ENCODE results near the gene ENTREP1. TPM values are rescaled to one million over a fixed set of nuclear protein-coding genes. Genes with fewer than 3 reads are reported as not detected.
"Not testable (repeated sequence)": the region's sequence is repeated elsewhere in the genome, so short reads cannot be mapped to it uniquely, and the experiment has no call there.

The ENTREP1 gene
- total RNA-seq, 2 experiments from 2014 or later: not detected

GRCh38 chr9:69432623-69433022 lies 107.6 kb downstream of the ENTREP1 start:
- ChIA-PET CTCF (ENCODE audit: unreplicated experiment) (no interaction called here), POLR2A (interaction anchor here (0.5 kb wide), 1 partner anchor 958 kb away, joined by 4 read pairs; no protein-coding TSS in a partner anchor)
- H3K9me2 ChIP-seq (ENCODE audit: insufficient read depth, low read length): no peaks in the 10 kb centered on the region
- H3K4me3 ChIP-seq (ENCODE audit: low read depth, low read length, poor library complexity, severe bottlenecking): no peak overlapping the region
- H3K4me1 ChIP-seq (ENCODE audit: insufficient read depth, low read length, poor library complexity, severe bottlenecking): no peaks in the 10 kb centered on the region
- no TSS peak for BruUV-seq (replicated peaks)
- H2AFZ ChIP-seq (ENCODE audit: low read length): no peak overlapping the region
- H4K20me1 ChIP-seq (ENCODE audit: insufficient read depth, low read length): no peaks in the 10 kb centered on the region
- no peak for TF ChIP-seq EZH2phosphoT487 (IDR thresholded peaks at IDR 0.05; ENCODE audit: borderline replicate concordance, low read depth, low read length)
- TF ChIP-seq CTCF (conservative IDR thresholded peaks at IDR 0.05; ENCODE audit: low read length): no peak
- no peaks in the 10 kb centered on the region for H3K79me2 ChIP-seq (ENCODE audit: insufficient read depth, low read depth, low read length)
- H3K36me3 ChIP-seq (ENCODE audit: insufficient read depth, low read length): no peaks in the 10 kb centered on the region
- H3K27ac ChIP-seq (ENCODE audit: low read depth, low read length, poor library complexity, severe bottlenecking): no peak overlapping the region
- DNase-seq (ENCODE audit: low spot score): no peak
- no peaks in the 10 kb centered on the region for H3K9me3 ChIP-seq (ENCODE audit: low read length)
- no peak overlapping the region for H3K4me2 ChIP-seq (ENCODE audit: low read length)
- intact Hi-C loops (cut with micrococcal nuclease; ENCODE audit: unreplicated experiment): no loop called here

GRCh38 chr9:69433392-69433791 lies 108.4 kb downstream of the ENTREP1 start:
- intact Hi-C loops (cut with micrococcal nuclease; ENCODE audit: unreplicated experiment): no loop called here
- no peak for TF ChIP-seq EZH2phosphoT487 (IDR thresholded peaks at IDR 0.05; ENCODE audit: borderline replicate concordance, low read depth, low read length)
- TF ChIP-seq CTCF (conservative IDR thresholded peaks at IDR 0.05; ENCODE audit: low read length): no peak
- Histone ChIP-seq H3K27ac (ENCODE audit: low read depth, low read length, poor library complexity, severe bottlenecking) (no peak overlapping the region), H2AFZ (ENCODE audit: low read length) (no peak overlapping the region), H4K20me1 (ENCODE audit: insufficient read depth, low read length) (no peaks in the 10 kb centered on the region), H3K79me2 (ENCODE audit: insufficient read depth, low read depth, low read length) (no peaks in the 10 kb centered on the region), H3K36me3 (ENCODE audit: insufficient read depth, low read length) (no peaks in the 10 kb centered on the region), H3K9me3 (ENCODE audit: low read length) (no peaks in the 10 kb centered on the region), H3K9me2 (ENCODE audit: insufficient read depth, low read length) (no peaks in the 10 kb centered on the region), H3K4me1 (ENCODE audit: insufficient read depth, low read length, poor library complexity, severe bottlenecking) (no peaks in the 10 kb centered on the region), H3K4me2 (ENCODE audit: low read length) (no peak overlapping the region), H3K4me3 (ENCODE audit: low read depth, low read length, poor library complexity, severe bottlenecking) (no peak overlapping the region)
- no TSS peak for BruUV-seq (replicated peaks)
- POLR2A ChIA-PET: no interaction called here
- CTCF ChIA-PET (ENCODE audit: unreplicated experiment): no interaction called here
- DNase-seq (ENCODE audit: low spot score): no peak

GRCh38 chr9:69433968-69434367 lies 109.0 kb downstream of the ENTREP1 start:
- Histone ChIP-seq H3K79me2 (ENCODE audit: insufficient read depth, low read depth, low read length) (no peaks in the 10 kb centered on the region), H3K4me2 (ENCODE audit: low read length) (no peak overlapping the region), H3K36me3 (ENCODE audit: insufficient read depth, low read length) (no peaks in the 10 kb centered on the region), H3K4me3 (ENCODE audit: low read depth, low read length, poor library complexity, severe bottlenecking) (no peak overlapping the region), H4K20me1 (ENCODE audit: insufficient read depth, low read length) (no peaks in the 10 kb centered on the region), H3K27ac (ENCODE audit: low read depth, low read length, poor library complexity, severe bottlenecking) (no peak overlapping the region), H3K4me1 (ENCODE audit: insufficient read depth, low read length, poor library complexity, severe bottlenecking) (no peaks in the 10 kb centered on the region), H3K9me3 (ENCODE audit: low read length) (no peaks in the 10 kb centered on the region), H2AFZ (ENCODE audit: low read length) (no peak overlapping the region), H3K9me2 (ENCODE audit: insufficient read depth, low read length) (no peaks in the 10 kb centered on the region)
- no TSS peak for BruUV-seq (replicated peaks)
- CTCF ChIA-PET (ENCODE audit: unreplicated experiment): no interaction called here
- intact Hi-C loops (cut with micrococcal nuclease; ENCODE audit: unreplicated experiment): no loop called here
- no peak for DNase-seq (ENCODE audit: low spot score)
- POLR2A ChIA-PET: no interaction called here
- no peak for TF ChIP-seq EZH2phosphoT487 (IDR thresholded peaks at IDR 0.05; ENCODE audit: borderline replicate concordance, low read depth, low read length)
- TF ChIP-seq CTCF (conservative IDR thresholded peaks at IDR 0.05; ENCODE audit: low read length): no peak

GRCh38 chr9:69439654-69440053 lies 114.6 kb downstream of the ENTREP1 start:
- H3K9me3 ChIP-seq (ENCODE audit: low read length); intact Hi-C loops (cut with micrococcal nuclease; ENCODE audit: unreplicated experiment); BruUV-seq (replicated peaks): not testable (repeated sequence)

More at GRCh38 chr9:69439654-69440053, 114.6 kb downstream of the ENTREP1 start:
- H3K36me3 ChIP-seq (ENCODE audit: insufficient read depth, low read length); H3K4me2 ChIP-seq (ENCODE audit: low read length); H3K4me1 ChIP-seq (ENCODE audit: insufficient read depth, low read length, poor library complexity, severe bottlenecking); H2AFZ ChIP-seq (ENCODE audit: low read length); H3K79me2 ChIP-seq (ENCODE audit: insufficient read depth, low read depth, low read length); H3K27ac ChIP-seq (ENCODE audit: low read depth, low read length, poor library complexity, severe bottlenecking); DNase-seq (ENCODE audit: low spot score); H3K9me2 ChIP-seq (ENCODE audit: insufficient read depth, low read length); H3K4me3 ChIP-seq (ENCODE audit: low read depth, low read length, poor library complexity, severe bottlenecking); H4K20me1 ChIP-seq (ENCODE audit: insufficient read depth, low read length); CTCF ChIA-PET (ENCODE audit: unreplicated experiment): not testable (repeated sequence)
- POLR2A ChIA-PET: interaction anchor here (0.6 kb wide), 1 partner anchor 387 kb away, joined by 3 read pairs; no protein-coding TSS in a partner anchor
